HL-60 (cell line): ENCODE data around the gene TSHZ2.

Experiments
- DNase-seq, 2 experiments: peaks; one replicate each; pipeline ENCODE4 v3.0.0-alpha.2; 2010 to 2020; ENCODE audit warnings: low read depth in 1 of 2, low spot score in 1 of 2
- H3K27ac ChIP-seq: fragments of 250-450 bp; sonication (Bioruptor Pico); replicated peaks from 2 replicates; pipeline ENCODE4 v1.5.1; 2020; ENCODE audit warnings: mild to moderate bottlenecking, moderate library complexity
- H3K27me3 ChIP-seq: fragments of 250-450 bp; sonication (Bioruptor Pico); 2 replicates; pipeline ENCODE4 v1.5.1; 2021; ENCODE audit warnings: mild to moderate bottlenecking, moderate library complexity; ENCODE audit not compliant: insufficient read depth, poor library complexity, severe bottlenecking
- H3K4me3 ChIP-seq: replicated peaks from 2 replicates; pipeline ENCODE4 v1.5.1; 2011; ENCODE audit warnings: mild to moderate bottlenecking, control low read depth, low read length; ENCODE audit not compliant: insufficient read depth
- GABPA ChIP-seq: IDR thresholded peaks from 2 replicates; pipeline ENCODE4 v1.6.1; 2012; ENCODE audit warnings: low read depth
- POLR2AphosphoS5 ChIP-seq: IDR thresholded peaks from 2 replicates; pipeline ENCODE4 v1.6.1; 2012; ENCODE audit warnings: low read depth
- SPI1 ChIP-seq: IDR thresholded peaks from 2 replicates; pipeline ENCODE4 v1.6.1; 2012; ENCODE audit warnings: low read depth, mild to moderate bottlenecking, borderline replicate concordance
- TF ChIP-seq, protein P1 (sequence below): IDR thresholded peaks from 2 replicates; pipeline ENCODE4 v1.6.1; 2012; ENCODE audit warnings: low read depth; ENCODE audit not compliant: insufficient replicate concordance
- TF ChIP-seq, protein P2 (sequence below): IDR thresholded peaks from one replicate; pipeline ENCODE4 v1.5.1; 2011; ENCODE audit warnings: low read length, control low read depth, inconsistent platforms; ENCODE audit not compliant: insufficient read depth

Gene TSHZ2

DNA sequence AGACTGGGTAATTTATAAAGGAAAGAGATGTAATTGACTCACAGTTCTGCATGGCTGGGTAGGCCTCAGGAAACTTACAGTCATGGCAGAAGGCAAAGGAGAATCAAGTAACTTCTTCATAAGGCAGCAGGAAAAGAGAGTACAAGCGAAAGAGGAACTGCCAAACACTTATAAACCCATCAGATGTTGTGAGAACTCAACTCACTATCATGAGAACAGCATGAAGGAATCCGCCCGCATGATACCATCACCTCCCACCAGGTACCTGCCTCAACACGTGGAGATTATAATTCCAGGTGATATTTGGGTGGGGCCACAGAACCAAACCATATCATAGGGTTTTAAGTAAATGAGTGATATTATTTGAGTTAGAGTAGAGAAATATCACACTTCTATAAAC lies 189.3 kb downstream of the TSHZ2 start:
- Histone ChIP-seq H3K4me3 (no peak overlapping the region), H3K27me3 (no peaks in the 10 kb centered on the region), H3K27ac (no peak overlapping the region)
- no peak for TF ChIP-seq POLR2AphosphoS5
- TF ChIP-seq SPI1 = peak; percentile 76; the same call in 1 of the 2 replicates
- TF ChIP-seq, protein P1, sequence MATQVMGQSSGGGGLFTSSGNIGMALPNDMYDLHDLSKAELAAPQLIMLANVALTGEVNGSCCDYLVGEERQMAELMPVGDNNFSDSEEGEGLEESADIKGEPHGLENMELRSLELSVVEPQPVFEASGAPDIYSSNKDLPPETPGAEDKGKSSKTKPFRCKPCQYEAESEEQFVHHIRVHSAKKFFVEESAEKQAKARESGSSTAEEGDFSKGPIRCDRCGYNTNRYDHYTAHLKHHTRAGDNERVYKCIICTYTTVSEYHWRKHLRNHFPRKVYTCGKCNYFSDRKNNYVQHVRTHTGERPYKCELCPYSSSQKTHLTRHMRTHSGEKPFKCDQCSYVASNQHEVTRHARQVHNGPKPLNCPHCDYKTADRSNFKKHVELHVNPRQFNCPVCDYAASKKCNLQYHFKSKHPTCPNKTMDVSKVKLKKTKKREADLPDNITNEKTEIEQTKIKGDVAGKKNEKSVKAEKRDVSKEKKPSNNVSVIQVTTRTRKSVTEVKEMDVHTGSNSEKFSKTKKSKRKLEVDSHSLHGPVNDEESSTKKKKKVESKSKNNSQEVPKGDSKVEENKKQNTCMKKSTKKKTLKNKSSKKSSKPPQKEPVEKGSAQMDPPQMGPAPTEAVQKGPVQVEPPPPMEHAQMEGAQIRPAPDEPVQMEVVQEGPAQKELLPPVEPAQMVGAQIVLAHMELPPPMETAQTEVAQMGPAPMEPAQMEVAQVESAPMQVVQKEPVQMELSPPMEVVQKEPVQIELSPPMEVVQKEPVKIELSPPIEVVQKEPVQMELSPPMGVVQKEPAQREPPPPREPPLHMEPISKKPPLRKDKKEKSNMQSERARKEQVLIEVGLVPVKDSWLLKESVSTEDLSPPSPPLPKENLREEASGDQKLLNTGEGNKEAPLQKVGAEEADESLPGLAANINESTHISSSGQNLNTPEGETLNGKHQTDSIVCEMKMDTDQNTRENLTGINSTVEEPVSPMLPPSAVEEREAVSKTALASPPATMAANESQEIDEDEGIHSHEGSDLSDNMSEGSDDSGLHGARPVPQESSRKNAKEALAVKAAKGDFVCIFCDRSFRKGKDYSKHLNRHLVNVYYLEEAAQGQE = no peak
- no peak for TF ChIP-seq GABPA
- no peak for DNase-seq

DNA sequence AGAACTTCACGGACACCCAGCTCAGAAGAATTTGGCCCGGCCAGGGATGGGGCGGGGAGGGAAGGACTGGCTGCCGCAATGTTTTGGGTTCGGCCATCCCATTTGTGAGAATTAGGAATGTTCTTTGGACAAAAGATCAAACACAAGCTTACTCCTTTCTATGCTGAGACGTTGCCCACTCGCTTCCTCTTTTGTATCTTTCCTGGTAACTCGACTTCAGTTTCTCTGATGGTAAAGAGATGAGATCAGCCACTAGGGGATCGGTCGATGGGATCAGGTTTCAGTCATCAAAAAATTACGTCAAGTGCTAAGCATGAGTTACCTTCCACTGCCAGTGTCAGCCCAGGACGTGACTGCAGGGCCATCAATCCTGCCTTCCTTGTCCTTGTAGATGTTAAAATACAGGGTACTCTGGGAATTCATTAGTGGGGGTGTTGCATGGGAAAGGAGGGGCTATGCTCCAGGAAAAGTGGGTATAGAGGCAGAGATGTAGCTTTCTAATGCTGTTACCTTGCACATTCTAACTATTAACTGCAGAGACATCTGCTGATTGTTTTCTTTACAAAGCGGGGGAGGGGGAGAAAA lies 190.2 kb downstream of the TSHZ2 start:
- H3K27ac ChIP-seq = no peak overlapping the region
- no peak overlapping the region for H3K4me3 ChIP-seq

DNA sequence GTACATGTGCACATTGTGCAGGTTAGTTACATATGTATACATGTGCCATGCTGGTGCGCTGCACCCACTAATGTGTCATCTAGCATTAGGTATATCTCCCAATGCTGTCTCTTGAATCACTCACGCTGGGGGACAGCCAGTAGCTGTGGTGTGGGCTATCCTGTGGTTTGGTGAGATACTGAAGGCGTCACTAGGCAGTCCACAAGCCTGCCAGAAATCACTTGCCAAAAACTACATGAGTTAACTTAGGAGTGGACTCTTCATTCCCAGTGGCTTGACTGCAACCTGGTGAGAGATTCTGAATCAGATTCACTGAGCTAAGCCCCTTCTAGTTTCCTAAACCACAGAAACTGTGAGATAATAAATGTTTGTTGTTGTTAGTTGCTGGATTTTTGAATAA lies 191.3 kb downstream of the TSHZ2 start:
- Histone ChIP-seq H3K27me3 (no peaks in the 10 kb centered on the region), H3K4me3 (no peak overlapping the region), H3K27ac (no peak overlapping the region)
- no peak for TF ChIP-seq SPI1
- no peak for TF ChIP-seq GABPA
- TF ChIP-seq, protein P2, sequence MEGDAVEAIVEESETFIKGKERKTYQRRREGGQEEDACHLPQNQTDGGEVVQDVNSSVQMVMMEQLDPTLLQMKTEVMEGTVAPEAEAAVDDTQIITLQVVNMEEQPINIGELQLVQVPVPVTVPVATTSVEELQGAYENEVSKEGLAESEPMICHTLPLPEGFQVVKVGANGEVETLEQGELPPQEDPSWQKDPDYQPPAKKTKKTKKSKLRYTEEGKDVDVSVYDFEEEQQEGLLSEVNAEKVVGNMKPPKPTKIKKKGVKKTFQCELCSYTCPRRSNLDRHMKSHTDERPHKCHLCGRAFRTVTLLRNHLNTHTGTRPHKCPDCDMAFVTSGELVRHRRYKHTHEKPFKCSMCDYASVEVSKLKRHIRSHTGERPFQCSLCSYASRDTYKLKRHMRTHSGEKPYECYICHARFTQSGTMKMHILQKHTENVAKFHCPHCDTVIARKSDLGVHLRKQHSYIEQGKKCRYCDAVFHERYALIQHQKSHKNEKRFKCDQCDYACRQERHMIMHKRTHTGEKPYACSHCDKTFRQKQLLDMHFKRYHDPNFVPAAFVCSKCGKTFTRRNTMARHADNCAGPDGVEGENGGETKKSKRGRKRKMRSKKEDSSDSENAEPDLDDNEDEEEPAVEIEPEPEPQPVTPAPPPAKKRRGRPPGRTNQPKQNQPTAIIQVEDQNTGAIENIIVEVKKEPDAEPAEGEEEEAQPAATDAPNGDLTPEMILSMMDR = no peak
- TF ChIP-seq, protein P1 = no peak
- TF ChIP-seq POLR2AphosphoS5 = no peak
- no peak for DNase-seq

More for the DNA sequence above, 190.2 kb downstream of the TSHZ2 start:
- DNase-seq = no peak
- TF ChIP-seq GABPA (no peak), SPI1 (peak; percentile 69)
- no peaks in the 10 kb centered on the region for H3K27me3 ChIP-seq

DNA sequence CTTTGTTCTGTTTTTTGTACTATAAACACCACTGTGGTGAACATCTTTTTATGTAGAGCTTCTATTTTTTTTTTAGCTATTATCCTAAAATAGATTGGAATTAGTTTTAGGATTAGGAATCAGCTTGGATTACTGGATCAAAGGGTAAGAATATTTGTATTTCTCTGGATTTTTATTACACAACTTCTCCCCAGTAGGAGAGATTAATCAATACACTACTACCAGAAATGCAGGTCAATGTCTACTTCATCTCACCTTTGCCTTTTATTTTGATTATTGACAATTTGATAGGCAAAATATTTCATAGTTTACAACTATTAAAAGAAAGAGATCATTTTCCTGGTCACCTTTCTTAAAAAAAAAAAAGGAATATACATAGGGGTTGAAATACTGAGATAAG lies 191.9 kb downstream of the TSHZ2 start:
- Histone ChIP-seq H3K27ac (no peak overlapping the region), H3K4me3 (no peak overlapping the region)
- TF ChIP-seq, protein P1 = no peak
- TF ChIP-seq, protein P2 = no peak
- no peak for TF ChIP-seq POLR2AphosphoS5
- no peak for TF ChIP-seq GABPA
- no peak for TF ChIP-seq SPI1

More for the DNA sequence above, 191.9 kb downstream of the TSHZ2 start:
- no peak for DNase-seq
- H3K27me3 ChIP-seq = no peaks in the 10 kb centered on the region
